ENCODE measurements around the gene ZNF205. TPM values are rescaled to one million over a fixed set of nuclear protein-coding genes. Genes with fewer than 3 reads are reported as not detected.

ZNF205 gene
- total and polyA plus RNA-seq, 9 of the 15 experiments (the other 6 are each of a cell fraction or from before 2014, with no cell fraction given), result 2.4 to 11.8 (median 5.1) TPM; not detected in 2

- TF ChIP-seq CTCFL (IDR thresholded peaks at IDR 0.05; ENCODE audit: borderline replicate concordance, insufficient read depth, low read depth, low read length, poor library complexity, severe bottlenecking), result no peak
- no peak for TF ChIP-seq PYGO2 (tag; IDR thresholded peaks at IDR 0.05)
- peak; percentile 57; the same call in 1 of the 2 replicates for TF ChIP-seq PML (IDR thresholded peaks at IDR 0.05; ENCODE audit: low read length)
- peak; percentile 71 for TF ChIP-seq TBP (optimal IDR thresholded peaks at IDR 0.05; ENCODE audit: low read depth, low read length)
- no peak for TF ChIP-seq HDAC2 (IDR thresholded peaks at IDR 0.05)
- no peak for TF ChIP-seq KDM1A (IDR thresholded peaks at IDR 0.05)
- TF ChIP-seq LARP7 (IDR thresholded peaks at IDR 0.05), result no peak
- no peak for TF ChIP-seq ZNF232 (CRISPR knock-in tag; IDR thresholded peaks at IDR 0.05)
- TF ChIP-seq BCOR (IDR thresholded peaks at IDR 0.05), result peak; percentile 61
- no peak for TF ChIP-seq ZNF584 (CRISPR knock-in tag; IDR thresholded peaks at IDR 0.05; ENCODE audit: low read depth)
- TF ChIP-seq MAX (CRISPR knock-in tag; IDR thresholded peaks at IDR 0.05), result peak; percentile 54; the same call in 1 of the 2 replicates
- peak; percentile 69 for TF ChIP-seq NFIC (IDR thresholded peaks at IDR 0.05)
- peak; percentile 76 for TF ChIP-seq HCFC1 (IDR thresholded peaks at IDR 0.05; ENCODE audit: low read depth, low read length)
- no peak for TF ChIP-seq SMAD3 (CRISPR knock-in tag; conservative IDR thresholded peaks at IDR 0.05)
- TF ChIP-seq ZNF212 (CRISPR knock-in tag; IDR thresholded peaks at IDR 0.05), result no peak
- no peak for TF ChIP-seq NFE2 (IDR thresholded peaks at IDR 0.05; ENCODE audit: low read depth)
- no peak for TF ChIP-seq HEY1 (CRISPR knock-in tag; IDR thresholded peaks at IDR 0.05; ENCODE audit: borderline replicate concordance)
- no peak for TF ChIP-seq ZBED1 (IDR thresholded peaks at IDR 0.05)
- 0 out of 2 replicates have a peak, but pooled peaks have one; percentile 41 for TF ChIP-seq ZFP1 (CRISPR knock-in tag; IDR thresholded peaks at IDR 0.05)
- TF ChIP-seq ESRRA (IDR thresholded peaks at IDR 0.05; ENCODE audit: borderline replicate concordance, low read depth), result peak; percentile 41; the same call in 1 of the 2 replicates
- TF ChIP-seq CBFA2T3 (IDR thresholded peaks at IDR 0.05), result no peak
- TF ChIP-seq LEF1 (IDR thresholded peaks at IDR 0.05), result no peak
- TF ChIP-seq ZNF41 (CRISPR knock-in tag; conservative IDR thresholded peaks at IDR 0.05), result 0 out of 2 replicates have a peak, but pooled peaks have one; percentile 13
- TF ChIP-seq TOE1 (IDR thresholded peaks at IDR 0.05; ENCODE audit: borderline replicate concordance), result peak; percentile 56; the same call in 1 of the 2 replicates
- TF ChIP-seq TOE1 (CRISPR knock-in tag; IDR thresholded peaks at IDR 0.05; ENCODE audit: borderline replicate concordance, low read depth), result no peak
- no peak for TF ChIP-seq ZC3H8 (IDR thresholded peaks at IDR 0.05)
- no peak for TF ChIP-seq SAFB2 (IDR thresholded peaks at IDR 0.05; ENCODE audit: borderline replicate concordance, low read depth, low read length, severe bottlenecking)
- TF ChIP-seq SNRNP70 (optimal IDR thresholded peaks at IDR 0.05; ENCODE audit: low read depth, low read length), result no peak
Observed at GRCh38 chr16:3106205-3106928, 6.0 kb upstream of the ZNF205 start (continued).
